Astrocyte (in vitro differentiated cells and primary cell): Measurements from ENCODE around the gene EEA1.

ENCODE experiments used
- CTCF ChIP-seq: IDR thresholded peaks from 2 replicates; pipeline ENCODE4 v1.5.1; 2011; ENCODE audit warnings: low read depth, mild to moderate bottlenecking, inconsistent platforms, low read length, moderate library complexity; ENCODE audit not compliant: insufficient read depth
- EZH2 ChIP-seq: IDR thresholded peaks from 2 replicates; pipeline ENCODE4 v1.6.1; 2012; ENCODE audit warnings: mild to moderate bottlenecking, low read length, inconsistent platforms; ENCODE audit not compliant: insufficient read depth

GRCh38 chr12:92928962-92929915, at the start of gene EEA1:
- TF ChIP-seq CTCF: no peak
- TF ChIP-seq EZH2: no peak
